GM21526 (cell line): ENCODE results near the gene ACSS1.

Experiments
- ATAC-seq: cut with Tn5 transposase; IDR thresholded peaks from one replicate; pipeline ENCODE4 v1.9.1; 2021; ENCODE audit warnings: moderate library complexity; ENCODE audit not compliant: unreplicated experiment, low FRiP score

ACSS1 gene

DNA sequence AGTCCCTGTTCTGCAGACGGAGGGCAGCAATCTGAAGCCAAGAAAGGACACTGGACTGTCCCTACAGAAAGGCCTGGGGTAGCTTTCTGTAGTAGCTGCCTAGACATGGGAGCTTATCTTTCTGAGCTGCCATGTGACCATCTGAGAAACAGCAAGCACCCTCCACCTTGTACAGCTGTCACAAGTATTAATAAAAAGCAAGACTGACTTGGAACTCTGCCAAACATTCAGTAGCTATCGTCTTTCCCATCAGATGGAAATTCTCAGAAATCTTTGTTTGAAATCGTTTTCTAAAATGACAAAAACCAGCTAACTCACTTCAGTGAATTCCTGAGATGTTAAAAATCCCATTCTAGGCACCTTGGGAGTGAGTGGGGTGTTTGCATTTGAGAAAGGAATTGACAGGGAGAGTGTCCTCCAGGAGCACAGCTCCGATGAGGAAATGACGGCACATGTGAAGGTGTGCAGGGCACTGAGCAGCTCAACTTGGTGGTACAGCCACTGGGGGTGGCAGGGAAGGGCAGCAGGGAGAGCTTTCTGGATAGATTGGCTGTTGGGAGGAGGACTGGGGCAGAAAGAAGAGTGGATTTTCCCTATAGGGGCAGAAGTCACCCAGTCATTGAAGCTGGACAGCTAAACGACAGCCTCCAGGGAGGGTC is 24.5 kb downstream of the ACSS1 start:
- ATAC-seq: no peak

DNA sequence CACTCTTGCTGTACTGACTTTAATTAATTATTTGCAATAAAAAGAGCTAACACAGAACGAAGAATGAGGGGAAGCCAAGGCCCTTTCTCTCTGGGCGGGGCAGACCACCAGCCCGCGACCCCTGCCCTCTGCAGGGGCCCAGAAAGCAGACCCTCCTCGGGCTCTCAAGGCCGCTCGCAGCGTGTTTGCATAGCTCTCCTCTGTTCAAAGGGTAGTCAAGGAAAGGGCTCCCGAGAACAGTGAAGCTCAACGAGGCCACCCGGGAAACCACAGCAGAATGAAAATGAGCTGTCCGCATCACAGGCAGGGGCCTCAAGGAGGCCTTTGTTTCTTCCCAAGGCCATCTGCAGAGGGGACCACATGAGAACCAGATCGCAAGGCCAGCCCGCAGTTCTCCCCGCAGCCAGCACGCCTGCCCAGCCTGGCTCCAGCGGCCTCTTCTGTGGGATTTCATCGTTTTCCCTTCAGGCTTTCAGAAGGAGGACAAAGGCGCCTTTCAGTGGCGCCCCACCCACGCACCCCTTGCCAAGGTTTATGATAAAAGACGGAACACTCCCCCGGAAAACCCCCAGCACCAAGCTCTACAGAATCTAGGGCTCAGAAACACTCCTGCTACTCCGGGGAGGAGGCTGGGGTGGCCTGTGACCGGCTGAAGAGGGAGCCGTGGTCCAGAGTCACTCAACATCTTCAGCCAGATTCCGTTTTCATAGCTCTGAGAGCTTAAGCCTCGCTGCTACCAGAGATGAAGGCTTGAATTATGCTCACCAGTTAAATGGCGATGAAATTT is 25.3 kb downstream of the ACSS1 start:
- ATAC-seq: no peak

DNA sequence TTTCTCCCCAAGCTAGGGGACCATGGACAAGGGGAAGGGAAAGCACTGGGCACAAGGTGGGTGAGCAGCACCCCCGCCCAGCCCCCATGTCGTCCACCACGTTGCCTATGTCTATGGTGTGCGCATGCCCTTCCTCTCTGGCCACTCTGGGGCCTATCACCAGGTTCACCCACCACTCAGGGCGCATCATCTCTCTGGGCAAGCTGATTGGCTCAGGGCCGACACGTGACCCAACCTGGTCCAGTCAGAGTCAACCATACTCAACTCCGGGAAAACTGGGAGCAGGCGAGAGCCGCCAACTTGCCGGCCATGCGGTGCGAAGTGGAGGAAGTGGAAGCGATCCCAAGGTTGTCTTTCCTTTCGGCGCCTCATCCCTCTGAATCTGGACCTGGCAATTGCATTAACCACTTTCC is 25.9 kb downstream of the ACSS1 start:
- no peak for ATAC-seq

DNA sequence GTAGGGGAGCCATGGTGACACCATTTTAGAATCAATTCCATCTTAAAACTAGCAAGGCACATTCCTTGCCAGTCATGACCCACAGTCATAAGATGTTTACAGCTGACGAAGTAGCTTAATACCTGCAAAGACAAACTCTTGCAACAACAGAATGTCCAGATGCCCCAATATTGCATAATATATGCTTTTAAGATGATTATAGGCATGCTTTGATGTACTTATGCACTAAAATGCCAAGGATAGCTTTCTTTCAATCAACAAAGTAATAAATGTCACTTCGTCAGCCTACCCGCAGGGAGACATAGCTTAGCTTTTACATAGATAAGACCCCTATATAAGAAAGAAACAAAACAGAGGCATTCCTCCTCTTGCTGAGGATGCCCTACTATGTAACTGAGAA is 26.7 kb downstream of the ACSS1 start:
- ATAC-seq: no peak

DNA sequence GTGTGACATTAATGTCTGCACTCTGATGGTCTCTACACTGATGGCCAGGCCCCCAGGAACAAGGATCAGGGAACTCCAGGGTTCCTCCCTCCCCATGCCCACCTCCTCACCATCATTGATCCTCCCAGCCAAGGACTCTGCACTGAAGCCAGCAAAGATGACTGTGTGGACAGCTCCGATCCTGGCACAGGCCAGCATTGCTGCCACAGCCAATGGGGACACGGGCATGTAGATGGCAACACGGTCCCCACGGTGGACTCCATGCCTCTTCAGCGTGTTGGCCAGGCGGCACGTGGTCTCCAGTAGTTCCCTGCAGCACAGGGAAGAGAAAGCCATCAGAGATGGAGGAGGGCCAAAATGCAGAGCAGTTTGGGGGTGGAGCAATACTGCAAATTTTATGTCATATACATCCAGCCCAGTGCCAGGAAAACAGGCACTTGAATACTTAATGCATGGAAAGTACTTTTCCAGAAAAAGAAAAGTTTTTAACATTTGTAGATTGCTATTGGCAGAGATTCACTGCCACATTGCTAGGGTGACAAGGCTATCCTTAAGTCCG is 27.2 kb downstream of the ACSS1 start:
- no peak for ATAC-seq

DNA sequence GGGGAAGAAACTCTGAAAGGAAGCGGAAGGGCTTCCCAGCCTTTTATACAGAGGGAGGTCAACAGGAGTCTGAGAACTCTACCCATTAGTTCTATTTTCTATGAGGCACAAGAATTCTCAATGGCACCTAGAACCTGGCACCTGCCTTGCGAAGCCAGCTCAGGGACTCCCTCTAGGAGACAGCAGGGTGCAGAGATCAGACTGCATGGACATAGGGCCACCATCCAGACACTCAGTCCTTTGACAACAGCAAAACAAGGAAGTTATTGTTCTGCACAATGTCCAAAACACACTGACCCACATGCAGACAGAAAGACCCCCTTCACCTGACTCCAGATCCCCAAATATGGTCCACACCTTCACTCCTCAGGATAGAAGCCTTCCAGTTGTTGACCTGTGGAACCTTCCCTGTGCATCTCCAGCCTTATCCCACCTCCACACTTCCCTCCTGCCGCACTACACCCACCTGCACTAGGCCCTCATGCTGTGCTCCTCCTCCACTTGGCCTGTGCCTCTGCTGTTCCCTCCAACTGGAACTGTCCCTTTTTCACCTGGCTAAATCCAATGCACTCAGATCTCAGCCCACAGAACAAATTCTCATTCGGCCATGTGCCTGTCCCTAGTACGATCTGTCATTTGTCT is 27.8 kb downstream of the ACSS1 start:
- ATAC-seq: no peak

DNA sequence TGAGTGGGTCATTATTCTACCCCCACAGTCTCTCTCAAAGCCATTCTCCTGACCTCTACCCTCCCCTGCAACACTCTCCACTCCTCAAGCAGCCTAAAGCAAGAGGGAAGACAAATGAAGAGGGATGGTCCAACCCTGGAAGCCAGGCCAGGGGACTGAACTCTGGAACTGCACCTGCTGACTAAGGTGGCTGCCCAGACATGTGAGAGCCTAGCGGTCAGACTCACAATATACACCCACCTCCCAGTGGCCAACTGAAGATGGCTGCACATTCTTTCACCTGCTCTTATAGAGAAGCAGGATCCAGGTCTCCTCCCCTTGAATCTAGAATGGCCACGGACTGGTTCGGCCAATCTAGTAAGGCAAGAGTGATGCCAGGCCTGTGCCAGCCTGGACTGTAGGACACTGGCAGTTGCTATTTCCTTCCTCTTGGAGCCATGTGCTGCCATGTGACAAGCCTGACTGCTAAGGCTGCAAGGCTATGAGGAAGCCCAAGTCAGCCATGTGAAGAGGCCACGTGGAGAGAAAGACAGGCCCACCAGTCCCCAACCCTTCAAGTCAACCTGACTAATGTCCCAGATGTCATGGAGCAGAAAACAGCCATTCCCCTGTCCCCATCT is 31.8 kb downstream of the ACSS1 start:
- ATAC-seq: no peak

DNA sequence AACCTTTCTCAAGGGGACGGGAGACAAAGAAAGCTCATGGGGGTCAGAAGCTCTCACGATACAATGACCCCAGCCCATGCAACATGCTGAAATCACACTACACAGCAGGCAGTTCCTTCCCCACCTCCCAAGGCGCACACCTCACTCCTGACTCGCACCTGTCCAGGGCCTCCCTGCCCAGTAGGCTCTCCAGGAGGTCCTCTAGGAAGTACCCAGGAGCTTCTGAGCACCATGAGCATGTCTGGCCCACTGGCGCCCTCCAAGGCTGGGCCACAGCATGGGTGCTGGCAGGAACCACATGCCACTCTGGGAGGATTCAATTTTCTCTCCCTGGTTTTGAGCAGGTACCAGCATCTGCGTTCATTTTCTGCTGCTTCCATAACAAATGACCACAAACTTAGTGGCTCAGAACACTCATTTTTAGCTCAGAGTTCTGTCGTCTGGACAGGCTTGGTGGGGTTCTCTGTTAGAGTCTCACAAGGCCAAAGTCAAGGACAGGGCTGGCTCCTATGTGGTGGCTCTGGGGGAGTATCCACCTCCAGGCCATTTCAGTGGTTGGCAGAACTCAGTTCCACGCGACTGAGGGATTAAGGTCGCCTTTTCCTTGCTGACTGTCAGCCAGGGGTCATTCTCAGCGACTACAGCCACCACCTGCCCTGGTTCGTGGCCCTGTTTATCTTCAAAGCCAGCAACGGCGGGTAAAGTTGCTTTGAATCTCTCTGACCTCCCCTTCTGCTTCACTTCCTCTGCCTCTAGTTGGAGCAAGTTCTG is 32.7 kb downstream of the ACSS1 start:
- no peak for ATAC-seq

DNA sequence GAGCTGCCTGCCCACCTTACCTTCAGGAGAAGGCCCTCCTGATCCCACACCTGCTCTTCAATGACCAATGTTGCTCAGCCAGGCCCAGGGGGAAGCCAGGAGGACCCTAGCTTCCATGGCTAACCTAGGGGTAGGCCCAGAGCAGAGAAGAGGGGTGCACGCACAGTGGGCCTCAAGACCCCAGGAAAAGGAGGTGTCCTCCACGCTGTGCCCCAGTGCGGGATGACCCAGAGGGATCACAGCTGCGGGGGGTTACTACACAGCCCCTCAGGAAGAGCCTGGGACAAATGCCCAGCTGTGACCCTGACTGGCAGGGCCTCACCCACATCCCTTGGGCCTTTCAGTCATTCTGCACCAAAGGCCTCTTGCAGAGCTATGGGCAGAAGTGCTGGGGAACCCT is 33.8 kb downstream of the ACSS1 start:
- no peak for ATAC-seq

DNA sequence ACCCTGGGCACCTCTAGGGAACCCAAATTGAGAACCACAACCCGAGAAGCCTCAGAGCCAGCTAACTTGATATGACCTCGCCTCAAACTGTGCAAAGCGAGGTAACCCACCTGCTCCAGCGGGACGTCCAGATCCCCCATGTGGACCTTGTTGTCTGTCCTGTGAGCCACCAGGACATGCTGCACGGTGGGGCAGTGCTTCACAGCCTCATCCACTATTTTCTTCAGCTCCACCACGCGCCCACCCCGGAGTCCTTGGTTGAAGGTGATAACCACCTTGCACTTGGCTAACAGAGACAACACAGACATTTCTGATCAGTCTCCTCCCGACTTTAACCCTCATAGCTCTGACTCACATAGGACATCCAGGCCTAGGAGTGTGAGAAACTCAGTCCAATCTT is 34.6 kb downstream of the ACSS1 start:
- ATAC-seq: no peak

DNA sequence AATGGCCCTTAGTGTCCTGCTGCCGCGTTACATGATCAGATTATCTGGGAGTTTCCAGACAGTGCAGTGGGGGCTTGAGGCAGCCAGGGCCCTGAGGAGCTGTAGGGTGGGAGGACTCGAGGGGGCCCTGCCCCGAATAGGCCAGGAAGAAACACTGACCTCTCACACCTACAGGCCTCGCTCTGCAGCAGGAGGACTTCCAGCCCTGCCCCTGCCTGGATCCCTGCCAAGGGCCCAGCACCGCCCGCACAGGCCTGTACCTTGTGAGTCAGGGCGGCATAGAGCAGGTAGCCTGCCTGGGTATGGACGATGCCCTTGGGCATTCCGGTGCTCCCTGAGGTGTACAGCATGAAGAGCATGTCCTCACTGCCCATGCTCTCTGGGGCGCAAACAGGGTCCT is 35.3 kb downstream of the ACSS1 start:
- ATAC-seq: no peak

DNA sequence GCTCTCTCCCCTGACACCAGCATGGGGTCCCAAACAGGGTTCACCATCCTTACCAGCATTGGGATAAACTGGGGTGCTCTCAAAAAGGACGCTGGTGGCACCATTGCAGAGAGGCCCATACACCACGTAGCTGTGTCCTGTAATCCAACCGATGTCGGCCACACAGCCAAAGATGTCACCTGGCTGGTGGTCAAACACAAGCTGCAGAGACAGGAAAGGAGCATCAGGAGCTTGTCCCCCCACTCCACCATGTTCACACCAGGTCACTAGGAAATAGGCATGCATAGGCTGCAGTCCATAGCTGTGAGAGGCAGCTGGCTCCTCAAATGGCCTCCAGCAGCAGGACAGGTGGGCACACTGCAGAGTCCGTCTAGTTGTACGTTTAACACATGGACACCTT is 36.6 kb downstream of the ACSS1 start:
- no peak for ATAC-seq

DNA sequence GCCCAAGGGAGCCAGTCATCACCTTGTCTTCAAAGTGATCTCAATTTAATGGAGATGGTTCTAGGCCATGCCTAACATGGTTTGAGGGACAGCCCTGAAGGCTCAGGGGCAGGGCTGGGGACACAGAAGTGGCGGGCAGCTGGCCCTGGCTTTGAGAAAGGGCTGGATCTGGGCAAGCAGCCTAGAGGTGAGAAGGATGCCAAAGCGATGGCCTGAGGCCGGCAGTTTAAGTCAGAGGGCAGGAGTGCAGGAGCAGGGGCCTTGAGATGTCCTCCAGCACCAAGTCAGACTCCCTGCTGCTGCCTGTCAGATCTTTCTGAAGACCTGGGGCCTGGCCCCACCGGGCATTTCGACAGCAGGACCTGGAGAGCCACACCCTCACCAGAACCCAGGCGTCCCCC is 37.0 kb downstream of the ACSS1 start:
- no peak for ATAC-seq

DNA sequence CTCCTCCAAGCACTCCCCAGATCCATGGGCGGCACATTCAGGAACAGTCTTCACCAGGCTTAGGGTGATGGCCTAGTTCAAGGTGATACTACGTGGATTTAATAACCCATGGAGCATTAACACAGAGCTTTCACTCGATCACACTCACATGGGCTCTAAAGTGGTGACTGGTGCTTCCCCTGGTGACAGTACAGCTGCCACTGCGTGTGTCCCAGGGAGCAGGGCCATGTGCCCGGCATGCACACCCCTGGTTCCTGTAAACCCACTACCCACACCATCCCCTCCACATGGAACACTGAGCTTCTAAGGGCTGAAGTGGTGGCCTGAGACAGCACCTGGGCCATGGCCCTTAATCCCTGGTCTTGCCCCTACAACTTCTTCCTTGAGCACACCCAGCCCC is 37.6 kb downstream of the ACSS1 start:
- ATAC-seq: no peak

DNA sequence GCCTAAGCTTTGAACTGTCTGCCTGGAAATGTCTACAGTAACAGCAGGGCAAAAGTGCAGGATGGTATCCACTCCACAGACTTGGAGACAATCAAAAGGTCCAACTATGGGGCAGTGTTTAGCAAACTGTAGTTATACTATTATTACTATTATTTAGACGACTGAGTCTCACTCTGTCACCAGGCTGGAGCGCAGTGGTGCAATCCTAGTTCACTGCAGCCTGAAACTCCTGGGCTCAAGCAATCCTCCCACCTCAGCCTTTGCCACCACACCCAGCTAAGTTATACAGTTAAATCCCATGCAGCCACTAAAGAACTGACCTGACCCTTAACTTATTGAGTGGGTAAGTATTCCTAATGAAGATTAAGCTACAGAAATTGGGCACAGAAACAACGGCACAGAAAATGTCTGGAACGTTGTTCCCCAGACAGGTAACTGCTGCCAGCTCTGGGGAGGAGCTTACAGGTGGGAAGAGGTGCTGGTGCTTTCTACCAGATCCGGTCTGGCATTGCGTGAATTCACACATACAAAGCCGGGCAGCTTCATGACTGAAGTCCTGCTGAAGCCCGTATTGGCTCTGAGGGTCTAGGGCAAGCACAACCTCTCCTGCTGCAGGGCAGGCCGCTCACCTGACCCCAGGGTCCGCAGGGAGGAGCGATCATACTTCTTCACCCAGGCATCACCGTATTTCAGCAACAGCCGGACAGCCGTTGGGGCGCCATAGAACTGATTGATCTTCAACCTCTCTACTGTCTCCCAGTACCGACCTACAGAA is 38.4 kb downstream of the ACSS1 start:
- ATAC-seq: no peak

DNA sequence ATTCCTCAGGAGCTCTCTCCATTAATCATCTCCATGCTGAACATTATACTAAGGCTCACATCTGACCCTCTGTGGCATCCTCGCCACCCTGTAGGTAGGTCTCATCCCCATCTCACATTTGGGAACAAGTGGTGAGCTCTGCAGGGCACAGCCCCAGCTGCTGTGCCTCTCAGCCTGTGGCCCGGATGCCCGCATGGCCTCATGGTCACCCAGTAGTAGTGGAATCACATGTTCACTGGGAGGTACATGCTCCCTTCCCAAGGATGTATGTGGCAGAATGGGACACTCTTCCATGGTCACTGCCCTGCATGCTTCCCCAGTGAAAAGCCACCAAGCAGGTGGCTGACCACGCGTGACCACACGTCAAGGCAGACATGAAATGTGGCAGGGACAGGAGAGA is 39.1 kb downstream of the ACSS1 start:
- no peak for ATAC-seq

DNA sequence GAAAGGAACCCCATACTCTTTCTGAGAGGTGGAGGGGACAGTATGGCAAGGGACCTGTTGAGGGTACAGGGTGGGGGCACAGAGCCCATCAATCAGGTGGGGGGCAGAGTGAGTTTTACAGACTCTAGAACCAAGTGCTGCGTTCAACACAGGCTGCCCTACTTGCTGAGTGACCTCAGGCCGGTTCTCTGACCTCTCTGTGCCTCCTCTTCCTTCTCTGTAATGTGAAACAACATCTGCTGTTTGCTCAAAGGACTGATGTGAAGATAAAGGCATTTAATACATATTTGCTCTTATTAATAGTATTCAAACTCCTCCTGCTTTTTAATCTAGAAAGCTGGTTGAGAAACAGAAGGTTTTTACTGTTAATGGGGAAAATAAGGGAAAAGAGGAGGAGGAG is 39.5 kb downstream of the ACSS1 start:
- no peak for ATAC-seq

DNA sequence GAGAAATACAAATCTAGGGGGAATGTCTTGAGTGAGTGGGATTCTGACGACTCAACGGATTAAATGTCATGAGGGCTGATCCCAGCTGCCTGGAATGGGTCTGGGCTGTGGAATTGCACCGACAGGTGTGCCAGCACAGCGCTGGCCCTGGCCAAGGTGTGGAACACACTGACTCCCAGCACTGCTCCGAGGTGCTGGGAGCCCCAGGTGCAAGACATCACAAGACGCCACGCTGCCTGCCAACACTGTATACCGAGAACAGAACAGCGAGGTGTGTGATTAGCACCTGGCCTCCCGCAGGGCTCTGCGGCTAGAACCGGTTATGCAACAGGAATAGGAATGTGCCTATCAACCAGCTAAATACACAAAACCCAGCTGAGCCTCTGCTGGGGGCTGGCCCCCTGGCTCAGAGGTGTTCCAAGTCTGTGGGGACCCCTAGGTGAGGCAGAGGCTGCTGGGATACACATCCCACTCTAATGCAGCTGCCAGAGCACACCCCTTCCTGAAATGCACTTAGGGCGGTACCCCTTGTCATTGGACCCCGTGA is 40.6 kb downstream of the ACSS1 start:
- no peak for ATAC-seq

DNA sequence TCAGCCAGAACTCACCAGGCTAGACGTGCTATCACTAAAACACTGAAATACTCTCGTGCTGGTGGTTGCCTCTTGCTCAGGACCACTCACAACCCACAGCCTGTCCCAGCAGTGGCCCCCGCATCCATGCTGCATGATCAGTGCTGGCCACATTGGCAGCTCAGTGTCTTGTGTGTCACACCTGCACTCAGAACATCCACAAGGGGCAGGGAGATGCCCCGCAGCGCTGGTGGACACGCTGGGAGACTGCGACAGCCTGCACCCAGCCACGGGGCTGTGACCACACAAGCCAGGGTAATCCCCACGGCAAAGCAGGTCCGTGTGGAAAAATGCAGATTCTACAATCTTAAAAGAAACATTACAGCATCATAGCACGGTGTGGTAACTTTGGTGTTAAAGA is 41.5 kb downstream of the ACSS1 start:
- ATAC-seq: no peak
